Osteoblast (primary cell): Measurements from ENCODE around the gene SLC23A1. TPM values are rescaled to one million over a fixed set of nuclear protein-coding genes. Genes with fewer than 3 reads are reported as not detected.

ENCODE experiments used
- DNase-seq: peaks from one replicate; pipeline ENCODE4 v3.0.0; 2011; ENCODE audit warnings: low spot score, mixed read lengths; ENCODE audit not compliant: insufficient read length; ENCODE audit errors: missing footprints
- H2AFZ ChIP-seq: 2 replicates; pipeline ENCODE4 v1.6.0; 2011; ENCODE audit warnings: mild to moderate bottlenecking, low read length
- H3K27ac ChIP-seq: 2 replicates; pipeline ENCODE4 v1.5.1; 2011; ENCODE audit warnings: mild to moderate bottlenecking, low read depth, low read length, moderate library complexity
- H3K27me3 ChIP-seq: 2 replicates; pipeline ENCODE4 v1.6.0; 2012; ENCODE audit warnings: mild to moderate bottlenecking, control low read depth, inconsistent platforms, low read length, moderate library complexity; ENCODE audit not compliant: insufficient read depth
- H3K36me3 ChIP-seq: 2 replicates; pipeline ENCODE4 v1.5.1; 2011; ENCODE audit warnings: mild to moderate bottlenecking, low read length, control low read depth, moderate library complexity; ENCODE audit not compliant: insufficient read depth
- H3K4me1 ChIP-seq: 2 replicates; pipeline ENCODE4 v1.5.1; 2011; ENCODE audit warnings: mild to moderate bottlenecking, low read length, control low read depth, moderate library complexity; ENCODE audit not compliant: insufficient read depth
- H3K4me2 ChIP-seq: 2 replicates; pipeline ENCODE4 v1.6.0; 2011; ENCODE audit warnings: mild to moderate bottlenecking, low read length; ENCODE audit not compliant: insufficient read depth
- H3K4me3 ChIP-seq: fragments of 200-600 bp; sonication (generic); 3 replicates; pipeline ENCODE4 v1.5.1; 2012; ENCODE audit warnings: mild to moderate bottlenecking, low read length, inconsistent platforms; ENCODE audit not compliant: insufficient read depth
- H3K79me2 ChIP-seq: 2 replicates; pipeline ENCODE4 v1.6.0; 2012; ENCODE audit warnings: mild to moderate bottlenecking, low read length, control low read depth, inconsistent platforms; ENCODE audit not compliant: insufficient read depth
- H3K9me3 ChIP-seq: 2 replicates; pipeline ENCODE4 v1.5.1; 2011; ENCODE audit warnings: low read depth, low read length, control low read depth
- H4K20me1 ChIP-seq: 2 replicates; pipeline ENCODE4 v1.6.0; 2012; ENCODE audit warnings: mild to moderate bottlenecking, low read length, control low read depth; ENCODE audit not compliant: insufficient read depth
- total RNA-seq: library from RNA; depleted of rRNA; stranded (reverse); fragments of >200 nt; gene quantifications from 2 replicates; pipeline ENCODE4 v1.2.3, GENCODE V29; 2012
- TF ChIP-seq, protein P1 (sequence below): IDR thresholded peaks from 2 replicates; pipeline ENCODE4 v1.5.1; 2011; ENCODE audit warnings: mild to moderate bottlenecking, low read depth, low read length, moderate library complexity; ENCODE audit errors: extremely low read depth

The SLC23A1 gene
- total RNA-seq, 1 donor: not detected

GRCh38 chr5:139414581-139415130 is 31.6 kb upstream of the SLC23A1 start:
- Histone ChIP-seq H3K36me3 (peaks cover 14% of the 10 kb centered on the region), H3K4me2 (no peak overlapping the region), H2AFZ (no peak overlapping the region), H3K4me1 (no peaks in the 10 kb centered on the region), H3K9me3 (no peaks in the 10 kb centered on the region), H4K20me1 (no peaks in the 10 kb centered on the region), H3K27me3 (no peaks in the 10 kb centered on the region), H3K4me3 (no peak overlapping the region), H3K79me2 (no peaks in the 10 kb centered on the region), H3K27ac (no peak overlapping the region)
- DNase-seq: no peak
- TF ChIP-seq, protein P1, sequence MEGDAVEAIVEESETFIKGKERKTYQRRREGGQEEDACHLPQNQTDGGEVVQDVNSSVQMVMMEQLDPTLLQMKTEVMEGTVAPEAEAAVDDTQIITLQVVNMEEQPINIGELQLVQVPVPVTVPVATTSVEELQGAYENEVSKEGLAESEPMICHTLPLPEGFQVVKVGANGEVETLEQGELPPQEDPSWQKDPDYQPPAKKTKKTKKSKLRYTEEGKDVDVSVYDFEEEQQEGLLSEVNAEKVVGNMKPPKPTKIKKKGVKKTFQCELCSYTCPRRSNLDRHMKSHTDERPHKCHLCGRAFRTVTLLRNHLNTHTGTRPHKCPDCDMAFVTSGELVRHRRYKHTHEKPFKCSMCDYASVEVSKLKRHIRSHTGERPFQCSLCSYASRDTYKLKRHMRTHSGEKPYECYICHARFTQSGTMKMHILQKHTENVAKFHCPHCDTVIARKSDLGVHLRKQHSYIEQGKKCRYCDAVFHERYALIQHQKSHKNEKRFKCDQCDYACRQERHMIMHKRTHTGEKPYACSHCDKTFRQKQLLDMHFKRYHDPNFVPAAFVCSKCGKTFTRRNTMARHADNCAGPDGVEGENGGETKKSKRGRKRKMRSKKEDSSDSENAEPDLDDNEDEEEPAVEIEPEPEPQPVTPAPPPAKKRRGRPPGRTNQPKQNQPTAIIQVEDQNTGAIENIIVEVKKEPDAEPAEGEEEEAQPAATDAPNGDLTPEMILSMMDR: no peak

- H3K4me1 ChIP-seq: no peaks in the 10 kb centered on the region
- peaks cover 8% of the 10 kb centered on the region for H3K36me3 ChIP-seq
- no peak overlapping the region for H3K4me3 ChIP-seq
- H3K27me3 ChIP-seq: no peaks in the 10 kb centered on the region
- no peak overlapping the region for H3K27ac ChIP-seq
- H4K20me1 ChIP-seq: no peaks in the 10 kb centered on the region
- no peaks in the 10 kb centered on the region for H3K79me2 ChIP-seq
- H2AFZ ChIP-seq: no peak overlapping the region
- no peak for DNase-seq
- H3K9me3 ChIP-seq: no peaks in the 10 kb centered on the region
- H3K4me2 ChIP-seq: no peak overlapping the region
- TF ChIP-seq, protein P1: no peak
These were observed 30.9 kb upstream of the SLC23A1 start for GRCh38 chr5:139413963-139414362.

- Histone ChIP-seq H3K27me3 (no peaks in the 10 kb centered on the region), H3K4me1 (no peaks in the 10 kb centered on the region), H3K79me2 (no peaks in the 10 kb centered on the region), H4K20me1 (no peaks in the 10 kb centered on the region), H3K4me2 (no peak overlapping the region), H3K4me3 (no peak overlapping the region), H3K9me3 (no peaks in the 10 kb centered on the region), H2AFZ (no peak overlapping the region), H3K36me3 (peaks cover 7% of the 10 kb centered on the region), H3K27ac (no peak overlapping the region)
- TF ChIP-seq, protein P1: no peak
- no peak for DNase-seq
These were observed 30.1 kb upstream of the SLC23A1 start for GRCh38 chr5:139413153-139413552.

DNA sequence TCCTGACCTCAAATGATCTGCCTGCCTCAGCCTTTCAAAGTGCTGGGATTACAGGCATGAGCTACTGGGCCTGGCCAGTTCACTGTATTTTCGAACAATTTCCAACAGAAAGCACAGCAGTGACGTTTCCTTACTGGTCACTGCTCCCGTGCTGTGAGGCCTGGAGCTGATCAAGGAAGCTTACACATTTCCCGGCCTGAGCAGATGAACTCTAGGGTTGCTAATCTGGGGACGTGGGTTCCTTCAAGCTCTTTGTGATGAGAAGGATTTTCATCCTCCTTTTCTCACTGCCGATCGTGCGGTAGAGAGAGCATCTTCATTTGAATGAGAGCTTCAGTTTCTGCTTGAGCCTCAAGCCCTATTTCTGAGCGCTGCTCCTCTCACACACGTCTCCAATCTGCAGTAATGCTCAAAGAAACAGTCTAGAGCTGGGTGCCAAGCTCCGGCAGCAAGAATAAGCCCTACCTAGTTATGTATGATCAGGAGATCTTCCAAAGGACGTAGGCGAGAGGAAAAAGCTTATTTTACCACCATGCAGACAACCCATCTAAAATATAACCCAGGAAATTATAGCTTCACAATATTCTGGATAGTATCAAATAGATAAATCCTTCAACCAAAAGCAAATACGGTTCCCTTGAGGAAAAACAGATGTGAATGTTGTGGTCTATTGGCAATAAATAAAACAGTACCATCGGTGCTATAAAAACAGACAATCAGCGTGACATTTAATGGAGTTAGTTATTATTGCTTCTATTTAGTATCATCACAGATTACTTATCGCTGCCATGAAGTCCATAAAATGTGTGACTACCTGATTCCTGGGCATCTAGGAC is 28.1 kb upstream of the SLC23A1 start:
- no peak overlapping the region for H3K27ac ChIP-seq
- no peaks in the 10 kb centered on the region for H3K79me2 ChIP-seq
- H3K4me1 ChIP-seq: no peaks in the 10 kb centered on the region
- peak; percentile 48 for DNase-seq
- no peaks in the 10 kb centered on the region for H3K27me3 ChIP-seq
- H3K36me3 ChIP-seq: peaks cover 3% of the 10 kb centered on the region
- H2AFZ ChIP-seq: peak overlapping the region; percentile 6
- H3K9me3 ChIP-seq: no peaks in the 10 kb centered on the region
- H3K4me3 ChIP-seq: no peak overlapping the region
- TF ChIP-seq, protein P1: no peak
- no peaks in the 10 kb centered on the region for H4K20me1 ChIP-seq
- H3K4me2 ChIP-seq: no peak overlapping the region
